DND-41 (cell line): ENCODE results near the gene SIX3.

Experiments
- CTCF ChIP-seq: IDR thresholded peaks from 2 replicates; pipeline ENCODE4 v1.5.1; 2012; ENCODE audit warnings: borderline replicate concordance, low read length, moderate library complexity, mild to moderate bottlenecking; ENCODE audit not compliant: poor library complexity, severe bottlenecking; ENCODE audit errors: extremely low read depth
- EZH2 ChIP-seq: IDR thresholded peaks from 3 replicates; pipeline ENCODE4 v1.6.1; 2012; ENCODE audit warnings: borderline replicate concordance, low read depth, mild to moderate bottlenecking, moderate library complexity, low read length, inconsistent platforms; ENCODE audit not compliant: severe bottlenecking

- TF ChIP-seq CTCF (no peak), EZH2 (no peak)
Measured at GRCh38 chr2:44939106-44940048, 2.1 kb upstream of the SIX3 start.
